Activated CD8-positive, alpha-beta memory T cell treated with anti-CD3 and anti-CD28 coated beads for 4 hours (primary cell): ENCODE results near the gene NONO.
"Not testable (repeated sequence)": the region's sequence is repeated elsewhere in the genome, so short reads cannot be mapped to it uniquely, and the experiment has no call there.

Experiments
- DNase-seq, 2 donors: peaks; one replicate each; pipeline ENCODE4 v3.0.0-alpha.2; 2020; ENCODE audit warnings: low read depth in 2 of 2

NONO gene

GRCh38 chrX:71285929-71286328, 2.5 kb downstream of the NONO start:
- DNase-seq: no peak

- DNase-seq: no peak
Observed at GRCh38 chrX:71291381-71291780, 7.9 kb downstream of the NONO start.

- no peak for DNase-seq
Observed at GRCh38 chrX:71292669-71293365, 9.4 kb downstream of the NONO start.

- no peak for DNase-seq
Observed at GRCh38 chrX:71296806-71297205, 13.4 kb downstream of the NONO start.

GRCh38 chrX:71298119-71298518, 14.7 kb downstream of the NONO start:
- no peak for DNase-seq

- not testable (repeated sequence) for DNase-seq
Observed at GRCh38 chrX:71300064-71300463, 16.6 kb downstream of the NONO start.

- not testable (repeated sequence) for DNase-seq
Observed at GRCh38 chrX:71300495-71300894, 17.1 kb downstream of the NONO start.

- no peak for DNase-seq
Observed at GRCh38 chrX:71301195-71301924, 17.9 kb downstream of the NONO start, which contains the start of gene ITGB1BP2. TSS of gene ITGB1BP2 (plus strand) at chrX:71301750. CDS start at chrX:71301807, 57 bp downstream.

- no peak for DNase-seq
Observed at GRCh38 chrX:71302461-71303213, 19.2 kb downstream of the NONO start.

GRCh38 chrX:71304561-71304960, 21.1 kb downstream of the NONO start:
- DNase-seq: no peak

- no peak for DNase-seq
Observed at GRCh38 chrX:71315917-71316316, 32.5 kb downstream of the NONO start.

- not testable (repeated sequence) for DNase-seq
Observed at GRCh38 chrX:71316959-71317358, 33.5 kb downstream of the NONO start.

- DNase-seq: no peak
Observed at GRCh38 chrX:71320126-71320525, 36.7 kb downstream of the NONO start.

- DNase-seq: no peak
Observed at GRCh38 chrX:71321731-71322130, 38.3 kb downstream of the NONO start.

GRCh38 chrX:71324452-71324851, 41.0 kb downstream of the NONO start:
- DNase-seq: not testable (repeated sequence)

GRCh38 chrX:71326394-71326793, 43.0 kb downstream of the NONO start:
- no peak for DNase-seq

GRCh38 chrX:71349151-71349665, 65.8 kb downstream of the NONO start:
- DNase-seq: not testable (repeated sequence)

GRCh38 chrX:71349867-71350266, 66.4 kb downstream of the NONO start:
- DNase-seq: not testable (repeated sequence)
